ENCODE results near the gene CCNY.

The CCNY gene

DNA sequence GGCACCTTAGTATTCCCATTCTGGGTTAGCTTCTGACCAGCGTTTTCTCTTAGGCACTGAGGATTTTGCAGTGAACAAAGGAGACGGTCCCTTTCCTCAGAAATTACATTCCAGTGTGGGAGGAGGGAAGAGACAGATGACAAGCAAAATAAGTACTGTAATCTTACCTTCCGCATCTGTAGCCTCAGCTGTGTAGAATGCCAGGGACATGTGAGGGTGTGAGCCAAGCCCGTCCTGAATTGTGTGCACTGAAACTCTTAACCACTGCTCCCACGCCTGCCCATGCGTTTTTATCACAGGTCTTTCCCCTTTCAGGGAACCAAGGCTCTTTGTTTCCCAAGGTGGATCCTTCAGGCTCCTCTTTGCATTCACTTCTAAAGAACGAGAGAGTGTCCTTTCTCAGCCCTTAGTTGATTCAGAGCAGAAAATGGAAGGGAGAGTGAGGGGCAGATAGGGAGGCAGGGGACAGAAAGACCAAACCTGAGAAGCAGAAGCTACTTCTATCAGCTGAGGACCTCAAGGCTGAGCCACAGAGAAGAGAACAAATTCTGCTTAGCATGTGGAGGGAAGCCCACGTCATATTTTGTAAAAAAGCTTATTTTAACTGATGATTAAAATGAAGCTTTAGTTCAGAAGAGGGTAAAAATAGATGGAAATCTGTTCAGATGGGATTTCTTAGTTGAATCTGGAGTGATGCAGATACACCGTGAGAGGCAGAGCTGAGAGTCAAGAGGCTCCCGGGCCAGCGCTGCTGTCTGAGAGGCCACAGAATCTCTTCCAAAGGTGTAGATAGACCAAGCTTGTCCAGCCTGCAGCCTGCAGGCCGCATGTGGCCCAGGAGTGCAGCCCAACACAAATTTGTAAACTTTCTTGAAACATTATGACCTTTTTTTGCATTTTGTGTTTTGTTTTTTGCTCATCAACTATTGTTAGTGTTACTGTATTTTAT is 122.5 kb downstream of the CCNY start:
- no peak for DNase-seq

DNA sequence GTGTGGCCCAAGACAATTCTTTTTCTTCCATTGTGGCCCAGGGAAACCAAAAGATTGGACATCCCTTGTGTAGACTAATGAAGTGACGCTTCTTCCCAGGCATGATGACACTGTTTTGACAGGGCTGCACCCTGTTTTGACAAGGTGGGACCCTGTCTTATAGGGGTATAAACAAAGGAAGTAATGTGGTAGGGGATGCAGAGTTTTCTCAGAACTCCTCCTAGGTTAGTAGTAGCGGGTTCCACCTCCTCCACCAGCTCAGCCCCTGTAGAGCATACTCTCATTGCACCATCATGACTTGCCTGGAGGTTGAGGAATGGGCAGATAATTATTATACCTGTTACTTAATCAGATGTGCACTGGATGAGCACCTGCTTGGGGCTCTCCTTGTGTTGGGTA is 123.1 kb downstream of the CCNY start:
- DNase-seq: no peak

DNA sequence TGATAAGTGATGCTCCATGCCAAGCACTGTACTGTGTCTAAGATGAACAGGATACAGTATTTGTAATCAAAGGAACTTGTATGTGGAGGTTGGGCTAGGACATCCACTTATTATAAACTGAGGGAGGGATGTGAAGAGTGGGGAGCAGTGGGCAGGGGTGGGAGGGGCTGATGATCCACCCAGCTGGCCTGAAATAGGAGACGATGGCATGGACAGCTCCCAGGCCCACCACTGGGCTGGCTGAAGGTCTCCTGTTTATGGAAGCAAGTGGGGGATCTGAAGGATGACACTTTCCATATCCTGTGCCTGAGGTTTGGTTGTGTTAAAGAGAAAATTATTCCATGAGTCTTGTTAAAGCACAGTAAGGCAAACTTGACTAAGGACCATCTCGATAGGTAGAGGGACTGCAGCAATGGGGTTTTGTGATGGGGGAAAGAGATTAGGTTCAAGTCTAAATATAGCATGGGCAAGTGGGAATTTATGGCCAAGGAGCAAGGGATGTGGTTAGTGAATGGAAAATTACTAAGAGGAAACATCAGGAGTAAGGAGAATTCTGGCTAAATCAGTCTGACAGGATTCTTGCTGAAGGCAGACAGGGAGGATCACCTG is 124.6 kb downstream of the CCNY start:
- DNase-seq: no peak

DNA sequence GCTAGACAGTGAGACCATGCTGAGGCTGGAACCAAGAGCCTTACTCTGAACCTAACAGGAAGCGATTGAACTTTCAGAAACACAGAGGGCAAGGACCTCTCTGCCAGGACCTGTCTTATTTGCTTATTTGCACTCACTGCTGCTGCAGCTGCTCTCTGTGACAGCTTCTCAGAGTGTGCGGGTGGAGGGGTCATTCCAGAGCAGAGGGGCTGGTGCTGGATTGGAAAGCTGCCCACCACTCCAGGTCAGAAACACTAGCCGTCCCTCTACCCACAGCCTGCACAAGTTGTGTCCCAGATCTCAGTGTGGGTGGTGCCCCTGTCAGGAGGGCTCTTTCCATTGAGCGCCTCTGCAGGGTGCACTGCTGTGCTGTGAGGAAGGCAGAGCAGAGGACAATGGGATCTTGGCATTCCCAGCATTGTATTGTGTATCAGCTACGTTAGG is 126.2 kb downstream of the CCNY start:
- no peak for DNase-seq

DNA sequence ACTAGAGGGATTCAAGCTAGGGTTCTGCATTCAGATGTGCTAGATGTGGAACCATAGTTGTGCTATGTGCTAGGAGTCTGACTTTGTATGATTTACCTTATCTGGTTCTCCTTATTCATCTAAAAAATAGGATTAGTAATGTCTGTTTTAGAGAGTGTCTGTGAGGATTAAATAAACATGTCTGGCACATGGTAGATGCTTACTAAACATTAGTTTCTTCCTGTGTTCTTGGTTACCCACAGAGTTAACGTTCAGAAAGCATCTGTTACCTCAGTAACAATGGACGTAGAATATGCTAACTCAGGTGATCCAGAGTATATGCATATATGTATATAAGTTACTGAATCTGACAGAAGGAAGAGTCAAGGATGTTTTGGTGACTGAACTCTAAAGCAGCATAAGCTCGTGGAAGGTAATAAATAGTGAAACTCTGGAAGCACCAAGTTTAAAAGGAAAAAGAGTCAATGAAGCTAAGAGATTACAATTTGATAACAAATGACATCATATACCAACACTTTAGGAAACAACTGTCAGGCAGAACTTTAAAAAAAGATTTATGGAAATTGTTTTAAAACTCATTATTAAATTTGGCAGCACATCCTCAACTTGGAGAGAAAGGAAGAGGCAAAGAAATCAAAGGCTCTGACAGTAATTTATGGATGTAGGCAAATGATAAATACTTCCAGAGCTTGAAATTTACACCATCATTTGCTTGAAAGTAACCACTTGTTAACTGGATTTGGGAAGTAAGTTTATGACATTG is 127.0 kb downstream of the CCNY start:
- no peak for DNase-seq

DNA sequence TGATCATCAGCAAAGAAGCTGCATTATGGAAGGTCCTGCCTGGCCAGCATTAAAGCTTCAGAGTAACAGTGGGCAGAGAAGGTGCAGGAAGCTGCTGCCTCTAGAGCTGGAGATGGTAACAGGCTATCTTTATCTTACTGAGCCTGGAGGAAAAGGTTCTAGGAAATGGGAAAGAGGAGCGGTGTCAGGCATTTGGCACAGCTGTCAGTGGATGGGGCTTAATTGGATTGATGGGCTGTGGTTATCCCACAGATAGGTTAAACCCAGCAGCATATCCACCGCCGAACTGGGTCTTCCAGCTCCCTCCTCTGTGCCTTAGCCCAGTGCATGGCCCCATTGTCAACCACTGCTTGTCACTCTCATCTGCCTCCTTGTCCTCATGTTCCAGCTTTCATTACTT is 127.6 kb downstream of the CCNY start:
- no peak for DNase-seq

DNA sequence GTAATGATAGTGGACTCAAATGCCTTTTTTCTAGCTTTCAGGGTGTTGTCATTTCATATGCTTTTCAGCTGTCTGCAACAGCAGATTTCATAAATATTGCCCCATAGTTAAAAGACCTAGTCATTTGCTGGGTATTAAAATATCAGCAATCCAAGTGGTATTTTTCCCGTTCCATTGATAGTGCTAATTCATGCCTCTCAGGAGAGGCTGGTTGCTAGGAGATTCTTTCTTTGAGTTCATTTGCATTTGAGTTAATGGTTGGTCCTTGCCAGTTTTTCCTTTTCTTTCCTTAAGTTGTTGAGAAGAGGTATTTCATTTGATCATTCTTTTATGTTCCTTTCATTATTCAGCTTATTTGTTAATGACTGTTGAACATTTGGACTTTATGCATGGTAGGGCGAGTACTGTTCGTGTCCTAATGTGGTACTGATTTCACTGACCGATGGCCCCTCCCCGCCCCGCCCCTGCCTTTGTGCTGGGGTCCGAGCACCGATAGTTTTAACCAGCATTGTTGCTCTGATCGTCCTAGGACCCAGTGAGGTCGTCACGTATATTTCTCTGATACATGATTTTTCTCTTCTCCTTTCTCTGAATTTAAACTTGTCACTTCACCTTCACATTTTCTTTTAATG is 128.6 kb downstream of the CCNY start:
- DNase-seq: no peak

DNA sequence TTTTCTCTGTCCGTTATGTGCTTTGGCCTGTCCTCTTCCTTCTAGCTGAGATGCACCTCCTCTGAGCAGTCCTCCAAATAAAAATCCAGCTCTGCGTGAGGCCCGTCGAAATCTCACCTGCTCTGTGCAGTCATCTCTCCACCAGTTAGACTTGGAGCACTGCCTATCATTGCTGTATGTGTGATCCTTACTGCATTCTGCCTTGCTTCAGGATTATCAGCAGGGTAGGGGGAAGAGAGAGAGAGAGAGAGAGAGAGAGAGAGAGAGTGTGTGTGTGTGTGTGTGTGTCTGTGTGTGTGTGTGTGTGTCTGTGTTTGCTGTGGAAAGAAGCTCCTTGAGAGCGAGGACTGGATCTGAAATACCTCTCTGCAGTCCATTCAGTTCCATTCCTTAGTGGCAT is 129.4 kb downstream of the CCNY start:
- DNase-seq: no peak

DNA sequence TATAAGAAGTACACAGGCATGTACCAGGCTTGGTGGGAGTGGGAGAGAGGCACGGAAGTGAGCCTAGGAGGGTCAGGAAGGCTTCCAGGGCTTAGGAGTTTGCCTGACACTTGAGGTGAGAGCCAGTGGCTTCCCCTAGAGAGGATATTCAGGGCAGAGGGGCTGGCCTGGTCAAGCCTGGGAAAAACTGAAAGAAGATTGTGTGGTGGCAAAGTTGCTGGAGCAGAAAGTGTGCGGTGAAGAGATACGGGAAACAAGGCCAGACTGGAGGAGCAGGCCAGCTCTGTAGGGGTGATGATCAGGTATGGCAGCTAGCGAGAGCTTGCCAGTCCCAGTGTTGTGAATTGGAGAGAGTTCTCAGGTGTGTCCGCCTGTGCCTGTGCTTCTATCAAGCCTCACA is 129.9 kb downstream of the CCNY start:
- DNase-seq: no peak

DNA sequence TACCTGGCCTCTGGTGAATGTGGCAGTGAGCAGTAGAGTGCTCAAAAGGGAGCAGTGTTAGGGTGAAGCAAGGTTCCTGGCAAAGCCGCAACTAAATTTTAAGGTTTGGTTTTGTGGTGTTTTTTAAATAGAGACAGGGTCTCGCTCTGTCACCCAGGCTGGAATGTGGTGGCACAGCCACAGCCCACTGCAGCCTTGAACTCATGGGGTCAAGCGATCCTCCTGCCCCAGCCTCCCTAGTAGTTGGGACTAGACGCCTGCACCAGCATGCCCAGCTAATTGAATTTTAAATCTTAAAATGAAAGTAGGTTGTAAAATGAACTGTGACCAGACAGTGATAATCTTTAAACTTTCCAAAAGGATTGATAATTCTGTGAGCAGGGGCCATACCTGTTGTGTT is 130.4 kb downstream of the CCNY start:
- DNase-seq: no peak

DNA sequence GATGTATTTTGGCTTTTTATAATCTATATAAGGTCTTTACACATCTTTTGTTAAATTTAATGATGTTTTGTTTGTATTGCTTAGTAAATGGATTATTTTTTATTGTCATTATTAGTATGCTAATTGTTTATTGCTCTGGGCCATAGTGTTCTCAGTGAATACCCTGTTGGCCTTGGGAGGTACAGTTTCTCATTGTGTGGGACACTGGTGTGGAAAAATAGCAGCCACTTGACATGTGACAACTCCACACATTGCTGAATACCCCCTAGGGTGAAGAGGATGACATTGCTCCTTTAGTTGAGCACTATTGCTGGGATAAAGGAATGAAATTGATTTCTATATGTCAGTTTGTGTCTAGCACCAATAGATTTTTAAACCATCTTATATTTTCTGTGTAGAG is 130.9 kb downstream of the CCNY start:
- DNase-seq: no peak

DNA sequence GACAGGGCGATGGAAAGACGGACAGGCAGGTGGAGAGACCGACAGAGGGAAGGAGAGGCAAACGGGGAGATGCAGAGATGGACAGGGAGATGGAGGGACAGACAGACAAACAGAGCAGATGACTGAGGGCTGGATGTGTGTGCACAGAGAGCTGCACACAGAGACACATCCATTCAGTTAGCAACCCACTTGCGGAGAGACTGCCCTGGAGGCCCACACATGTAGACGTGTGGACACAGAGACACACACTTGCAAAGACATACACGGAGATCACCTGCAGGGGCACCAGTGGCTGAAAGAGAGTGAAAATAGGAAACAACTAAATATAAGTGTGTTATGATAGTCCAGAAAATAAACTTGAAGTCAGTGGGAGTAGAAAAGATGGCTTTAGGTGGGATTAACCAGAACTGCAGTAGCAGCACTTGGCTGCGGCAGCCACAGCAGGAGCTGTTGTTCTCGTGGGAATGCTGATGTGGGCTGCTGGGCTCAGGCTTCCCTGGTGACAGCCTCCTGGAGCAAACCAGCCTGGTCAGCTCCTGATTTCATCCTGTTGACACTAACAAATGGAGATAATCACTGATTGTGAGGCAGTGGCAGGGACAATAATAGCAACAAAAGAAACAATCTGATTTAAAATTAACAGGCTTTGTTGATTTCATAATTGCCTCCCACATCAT is 134.1 kb downstream of the CCNY start:
- DNase-seq: no peak

DNA sequence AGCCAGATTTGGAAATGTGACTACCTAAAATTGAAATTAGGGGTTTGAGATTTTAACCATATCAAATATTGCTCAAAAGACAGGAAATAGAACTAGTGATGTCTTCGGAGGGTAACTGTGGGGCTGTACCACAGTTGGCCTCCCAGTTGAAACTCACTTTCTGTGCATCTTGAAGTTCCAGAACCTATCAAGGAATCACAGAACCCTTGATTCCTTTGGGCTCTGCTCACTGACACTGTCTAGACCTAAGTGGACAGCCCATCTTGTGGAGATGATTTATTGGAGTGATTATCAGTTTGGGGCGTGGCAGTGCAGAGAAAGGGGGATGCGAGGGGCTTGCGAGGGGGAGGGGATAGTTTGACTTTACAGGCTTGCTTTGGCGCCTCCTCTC is 134.6 kb downstream of the CCNY start:
- DNase-seq: no peak

DNA sequence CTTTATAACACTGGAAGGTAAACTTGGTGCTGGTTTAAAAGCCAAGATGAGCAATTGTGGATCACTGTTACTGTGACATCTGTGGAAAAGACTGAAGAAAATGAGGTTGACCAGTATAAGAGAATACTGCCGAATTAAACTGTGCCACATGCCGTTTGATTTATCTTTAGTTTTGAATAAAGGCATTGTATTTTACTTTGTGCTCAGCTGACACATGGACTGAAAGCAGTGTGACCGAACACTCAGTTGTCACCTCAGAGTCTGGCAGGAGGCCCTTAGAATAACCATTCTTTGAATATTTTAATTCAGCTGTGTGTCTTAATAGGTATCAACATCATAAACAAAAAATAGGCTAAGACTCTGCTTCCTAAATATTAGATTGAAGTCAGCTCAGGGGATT is 135.1 kb downstream of the CCNY start:
- no peak for DNase-seq

DNA sequence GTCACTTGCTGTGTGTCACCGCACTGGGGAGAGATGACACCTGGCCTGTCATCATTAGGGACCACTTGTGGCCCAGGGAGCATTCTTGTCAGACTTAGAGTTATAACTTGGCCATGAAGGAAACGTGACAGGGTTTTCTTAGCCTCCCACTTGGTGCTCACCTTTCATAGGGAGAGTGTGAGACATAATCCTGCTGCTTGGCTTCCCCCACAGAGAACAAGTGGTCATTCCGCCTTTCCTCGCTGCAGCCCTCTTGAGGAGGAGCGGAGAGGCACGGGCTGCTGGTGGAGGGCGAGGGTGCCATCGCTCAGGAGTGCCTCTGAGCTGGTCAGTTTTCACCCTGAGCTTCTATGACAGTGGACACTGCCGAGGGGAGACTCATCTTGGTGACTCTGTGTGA is 143.8 kb downstream of the CCNY start:
- no peak for DNase-seq

DNA sequence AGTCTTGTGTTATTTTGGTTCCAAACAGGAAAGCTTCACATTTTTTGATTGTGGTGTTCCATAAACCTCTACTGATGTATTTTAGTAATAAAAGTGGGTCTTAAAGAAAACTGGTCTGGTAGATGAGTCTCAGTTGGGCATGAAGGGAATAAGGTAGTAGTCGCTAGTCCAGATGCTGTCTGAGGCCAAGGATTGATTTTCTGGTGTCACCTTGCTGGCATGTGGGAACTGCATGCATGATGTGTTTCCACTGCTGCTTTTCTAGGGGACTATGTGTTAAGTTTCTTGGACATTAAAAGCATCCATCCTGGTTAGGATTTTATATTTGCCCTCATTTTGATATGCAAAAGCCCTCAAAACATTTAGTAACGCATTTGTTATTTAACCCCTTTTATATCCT is 145.1 kb downstream of the CCNY start:
- no peak for DNase-seq

DNA sequence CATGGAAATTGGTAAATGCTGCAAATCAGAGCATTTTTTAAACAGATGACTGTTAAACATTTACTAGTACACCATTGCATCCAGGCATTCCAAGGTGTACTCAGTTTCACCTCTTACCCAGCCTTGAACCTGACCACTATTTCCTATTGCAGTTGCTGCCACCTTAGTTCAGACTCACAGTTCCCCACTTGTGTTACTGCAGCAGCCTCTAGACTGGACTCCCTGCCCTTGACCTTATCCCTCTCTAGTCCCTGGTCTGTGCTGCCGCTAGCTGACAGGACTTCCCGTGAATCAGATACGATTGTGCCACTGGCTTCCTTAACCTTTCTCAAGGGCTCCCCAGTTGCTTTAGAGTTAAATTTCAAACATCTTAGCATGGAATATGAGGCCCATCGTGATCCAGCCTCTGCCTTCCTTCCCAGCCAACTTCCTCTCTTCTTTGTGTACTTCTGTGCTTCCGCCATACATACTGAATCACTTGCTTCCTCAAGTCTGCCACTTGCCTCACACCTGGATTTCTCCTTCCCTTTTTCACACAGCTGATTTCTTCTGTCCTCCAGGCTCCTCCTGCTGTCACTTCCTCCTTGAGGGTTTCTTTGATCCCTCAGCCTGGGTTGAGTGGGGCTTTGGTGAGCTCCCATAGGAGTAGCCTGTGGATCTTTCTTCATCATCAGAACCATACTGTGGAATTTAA is 150.1 kb downstream of the CCNY start:
- DNase-seq: no peak

DNA sequence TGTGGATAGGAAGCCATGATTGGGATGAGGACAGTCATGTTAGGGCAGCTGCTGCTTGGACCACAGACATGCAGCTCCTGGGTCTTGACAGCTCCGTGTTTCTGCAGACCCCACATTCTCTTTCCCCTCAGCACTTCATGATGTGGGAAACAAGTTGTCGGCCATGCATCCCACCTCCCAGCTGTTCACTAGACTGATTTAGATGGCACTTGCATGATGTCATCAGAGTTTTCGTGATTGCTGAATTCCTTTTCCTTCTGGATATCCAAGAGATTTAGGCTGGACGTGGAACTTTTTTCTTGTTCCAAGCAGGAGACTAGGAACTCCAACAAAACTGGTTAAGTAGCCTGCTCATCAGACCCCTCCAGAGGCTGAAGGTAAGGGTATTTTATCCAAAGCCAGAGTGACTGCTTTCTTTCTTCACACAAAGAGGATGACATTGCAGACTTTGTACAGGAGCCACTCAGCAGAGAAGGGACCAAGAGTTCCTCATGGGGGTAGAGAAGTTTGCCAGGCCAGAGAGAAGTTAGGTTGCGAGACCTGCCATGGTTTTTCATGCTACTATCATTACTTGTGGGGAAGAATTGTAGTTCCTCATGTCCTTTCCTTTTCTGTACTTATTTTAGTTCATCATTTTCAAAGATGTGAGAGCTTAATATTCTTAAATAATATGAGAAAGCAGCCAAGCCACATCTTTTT is 151.2 kb downstream of the CCNY start:
- DNase-seq: no peak

DNA sequence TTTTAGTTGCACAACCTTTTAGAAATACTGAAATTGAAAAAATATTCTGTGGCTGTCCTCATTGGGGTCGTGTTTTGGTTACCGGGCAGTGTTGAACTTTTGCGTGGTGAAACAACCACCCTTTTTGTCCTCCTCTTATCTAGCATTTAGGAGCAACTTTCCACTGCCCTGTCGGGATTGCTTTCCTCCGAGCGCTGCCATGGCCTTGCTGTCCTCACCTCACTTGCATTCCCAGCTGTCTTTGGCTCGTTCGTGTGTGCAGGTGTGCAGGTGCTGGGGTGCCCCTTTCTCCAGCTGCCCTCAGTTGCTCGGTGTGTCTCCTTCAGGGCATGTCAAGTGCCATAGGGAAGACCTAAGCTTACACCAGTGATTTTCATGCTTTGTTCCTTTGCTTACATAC is 151.9 kb downstream of the CCNY start:
- DNase-seq: no peak

DNA sequence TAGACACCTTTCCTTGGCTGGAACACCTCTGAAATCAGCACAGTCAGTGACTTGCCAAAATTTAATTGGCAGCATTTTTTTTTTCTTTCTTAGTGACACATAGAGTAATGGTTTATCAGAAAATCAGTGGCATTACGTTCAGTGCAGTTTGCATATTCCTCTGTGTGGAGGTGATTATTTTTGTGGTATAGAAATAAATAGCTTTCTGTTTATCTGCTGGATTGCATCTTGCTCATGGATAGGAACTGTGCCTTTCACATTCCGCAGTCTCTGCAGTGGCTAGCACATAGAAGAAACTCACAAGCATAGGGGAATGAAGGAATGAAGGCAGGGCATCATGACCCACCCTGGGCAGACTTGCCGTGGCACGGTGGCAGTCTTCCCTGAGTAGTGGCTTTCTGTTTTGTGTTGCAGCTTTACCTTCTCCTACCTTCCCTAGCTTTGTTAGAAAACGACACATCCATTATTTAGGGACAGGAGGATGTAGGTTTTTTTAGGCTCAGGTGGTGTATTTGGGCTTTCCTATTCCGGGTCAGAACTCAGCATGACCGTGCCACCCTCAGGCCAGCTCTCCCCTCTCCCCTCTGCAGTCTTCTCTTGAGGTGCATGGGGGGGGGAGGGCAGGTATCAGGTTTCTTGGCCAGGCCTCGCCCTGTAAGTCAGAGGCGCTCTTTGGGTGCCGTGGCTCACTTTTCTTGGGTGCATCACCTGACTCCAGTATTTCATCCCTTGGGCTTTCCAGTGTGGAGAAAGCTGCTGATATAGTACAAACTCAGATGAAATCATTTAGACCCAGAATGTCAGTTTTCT is 156.3 kb downstream of the CCNY start:
- no peak for DNase-seq
